ENCODE data around the gene MED29.

MED29 gene

DNA sequence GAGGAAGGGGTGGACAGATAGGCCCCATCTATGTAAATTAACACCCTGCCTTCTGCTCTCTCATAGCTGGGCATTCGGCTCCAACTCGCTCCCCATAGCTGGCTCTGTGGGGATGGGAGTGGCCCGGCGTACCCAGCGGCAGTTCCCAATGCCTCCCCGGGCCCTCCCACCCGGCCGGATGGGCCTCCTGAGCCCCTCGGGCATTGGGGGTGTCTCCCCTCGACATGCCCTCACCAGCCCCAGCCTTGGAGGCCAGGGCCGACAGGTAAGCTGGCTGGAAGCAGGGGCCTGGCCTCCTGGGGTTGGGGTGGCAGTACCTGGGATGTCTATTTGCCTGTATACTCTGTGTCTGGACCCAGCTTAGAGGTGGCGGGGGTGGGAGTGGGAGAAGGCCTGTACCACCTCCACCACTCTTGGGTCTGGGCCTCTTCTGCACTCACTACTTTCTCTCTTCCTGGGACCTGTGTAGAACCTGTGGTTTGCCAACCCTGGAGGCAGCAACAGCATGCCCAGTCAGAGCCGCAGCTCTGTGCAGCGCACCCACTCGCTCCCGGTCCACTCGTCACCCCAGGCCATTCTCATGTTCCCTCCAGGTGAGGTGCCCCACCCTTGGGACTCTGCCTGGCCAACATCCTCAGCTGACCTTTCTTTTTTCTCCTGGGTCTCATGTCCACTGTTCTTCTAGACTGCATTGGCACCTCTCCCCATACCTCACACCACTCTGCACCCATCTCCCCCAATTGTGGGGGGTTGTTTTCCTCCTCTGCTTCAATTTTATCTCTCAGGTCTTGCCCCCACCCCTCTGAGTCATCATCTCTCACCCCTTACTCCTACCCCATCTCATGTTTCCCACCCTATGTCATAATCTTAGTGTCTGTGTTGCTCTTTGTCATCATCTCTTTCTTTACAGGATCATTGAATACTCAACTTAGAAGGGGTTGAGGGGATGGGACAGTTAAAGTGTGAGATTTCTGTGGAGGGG lies 10.4 kb upstream of the MED29 start:
- peaks cover 2% of the 10 kb centered on the region for H3K4me1 Mint-ChIP-seq (ENCODE audit: low read depth)
- H3K9me3 Mint-ChIP-seq = no peaks in the 10 kb centered on the region
- H3K36me3 Mint-ChIP-seq (ENCODE audit: low read depth) = peaks cover 69% of the 10 kb centered on the region
- no peaks in the 10 kb centered on the region for H3K27me3 Mint-ChIP-seq (ENCODE audit: low read depth)
- no peak overlapping the region for H3K4me3 Mint-ChIP-seq
- H3K27ac Mint-ChIP-seq = no peak overlapping the region

DNA sequence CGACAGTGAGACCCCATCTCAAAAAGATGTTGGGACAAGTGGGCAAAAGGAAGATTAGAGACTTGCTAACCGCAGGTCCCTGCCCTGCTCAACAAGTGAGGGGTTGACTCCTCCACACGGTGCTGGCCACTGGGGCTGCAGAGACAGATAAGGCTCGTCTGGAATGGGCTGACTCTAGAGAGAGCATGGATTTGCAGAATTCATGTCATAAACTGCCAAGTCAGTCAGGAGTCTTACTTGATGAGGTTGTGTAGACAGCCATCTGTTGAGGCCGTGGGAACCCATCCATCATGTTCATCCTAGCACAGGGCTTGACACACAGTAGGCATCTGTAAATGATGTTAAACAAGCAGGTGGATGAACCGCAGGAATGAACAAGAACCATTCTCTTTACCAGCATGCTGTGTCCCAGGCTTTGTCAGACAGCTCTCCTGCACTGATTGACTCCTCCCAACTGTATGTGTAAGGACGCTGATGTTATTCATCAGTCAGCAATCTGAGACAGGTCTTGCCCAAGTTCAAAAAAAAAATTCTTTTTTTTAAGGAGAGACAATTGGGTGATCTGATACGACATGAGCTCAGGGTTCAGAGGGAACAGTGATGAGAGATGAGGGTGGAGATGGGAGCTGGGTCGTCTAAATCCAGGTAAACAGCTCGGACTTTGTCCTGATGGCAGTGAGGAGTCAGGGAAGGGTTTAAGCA lies 9.1 kb upstream of the MED29 start:
- H3K27me3 Mint-ChIP-seq (ENCODE audit: low read depth) = no peaks in the 10 kb centered on the region
- H3K36me3 Mint-ChIP-seq (ENCODE audit: low read depth) = peaks cover 71% of the 10 kb centered on the region
- H3K4me3 Mint-ChIP-seq = no peak overlapping the region
- H3K4me1 Mint-ChIP-seq (ENCODE audit: low read depth) = peaks cover 2% of the 10 kb centered on the region
- no peak overlapping the region for H3K27ac Mint-ChIP-seq
- no peaks in the 10 kb centered on the region for H3K9me3 Mint-ChIP-seq

DNA sequence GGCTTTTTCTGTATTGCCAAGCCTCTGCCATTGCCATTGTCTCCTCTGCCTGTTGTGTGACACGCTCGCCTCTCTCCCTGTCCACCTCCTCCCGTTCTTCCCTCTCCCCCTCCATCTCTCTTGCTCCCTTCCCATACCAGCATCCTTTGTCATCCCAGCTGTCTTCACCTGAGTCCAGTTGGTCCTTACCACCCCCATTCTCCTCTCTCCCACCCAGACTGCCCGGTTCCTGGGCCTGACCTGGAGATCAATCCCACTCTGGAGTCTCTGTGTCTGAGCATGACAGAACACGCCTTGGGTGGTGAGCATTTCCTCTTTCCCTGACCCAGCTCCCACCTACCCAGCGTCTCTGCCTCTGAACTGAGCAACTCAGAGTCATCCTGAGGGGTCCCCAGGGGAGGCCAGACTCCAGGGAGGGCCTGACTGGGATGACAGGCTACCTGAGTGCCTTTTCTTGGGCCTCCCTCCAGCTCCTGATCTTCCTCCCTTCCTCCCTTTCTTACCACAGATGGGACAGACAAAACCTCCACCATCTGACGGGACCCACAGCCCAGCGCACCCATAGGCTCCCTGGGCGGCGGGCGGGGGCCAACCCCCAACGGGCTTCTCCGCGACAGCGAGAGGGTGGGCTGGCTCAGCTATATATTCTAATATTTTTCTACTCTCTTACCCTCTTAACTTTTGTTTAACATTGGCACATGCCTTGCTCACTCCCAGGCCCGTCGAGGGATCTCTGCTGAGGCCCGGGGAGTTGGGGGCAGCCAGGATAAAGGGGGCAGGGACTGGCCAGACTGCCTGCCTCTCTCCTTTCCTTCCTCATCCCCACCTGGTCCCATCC lies 8.0 kb upstream of the MED29 start:
- H3K4me3 Mint-ChIP-seq = no peak overlapping the region
- H3K27ac Mint-ChIP-seq = no peak overlapping the region
- H3K4me1 Mint-ChIP-seq (ENCODE audit: low read depth) = peaks cover 2% of the 10 kb centered on the region
- H3K27me3 Mint-ChIP-seq (ENCODE audit: low read depth) = no peaks in the 10 kb centered on the region
- H3K36me3 Mint-ChIP-seq (ENCODE audit: low read depth) = peaks cover 68% of the 10 kb centered on the region
- H3K9me3 Mint-ChIP-seq = no peaks in the 10 kb centered on the region

DNA sequence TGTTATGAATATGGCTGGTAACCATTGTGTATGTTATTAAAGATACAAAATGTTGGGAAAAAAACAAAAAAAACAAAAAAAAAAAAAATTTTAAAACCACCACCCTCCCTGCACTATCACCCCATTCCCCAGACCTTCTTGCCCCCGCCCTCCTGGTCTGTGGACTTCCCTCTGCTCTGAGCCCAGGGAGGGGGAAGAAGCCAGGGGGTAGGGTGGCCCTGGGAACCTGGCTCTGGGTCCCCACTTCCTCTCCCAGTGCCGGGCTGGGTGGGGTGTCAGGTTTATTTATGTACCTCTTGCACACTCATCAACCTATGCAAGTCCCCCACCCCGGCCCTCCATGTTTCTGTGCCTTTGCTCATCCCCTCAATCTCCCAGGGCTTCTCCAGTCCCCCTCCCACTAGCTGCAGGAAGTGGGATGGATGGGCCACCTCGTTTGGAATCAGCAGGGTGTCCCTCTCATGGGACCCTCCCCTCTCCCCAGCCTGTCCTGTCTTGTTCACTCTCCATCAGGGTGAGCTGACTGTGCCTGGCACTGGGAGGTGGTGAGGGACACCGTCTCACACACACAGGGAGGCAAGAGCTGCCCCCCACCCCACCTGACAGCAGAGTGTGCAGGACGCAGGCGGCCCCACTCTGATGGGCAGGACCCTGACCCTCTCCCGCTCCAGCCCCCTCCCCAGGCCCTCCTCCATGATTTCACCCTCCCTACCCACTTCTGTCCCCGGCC lies 6.2 kb upstream of the MED29 start:
- H3K27me3 Mint-ChIP-seq (ENCODE audit: low read depth) = no peaks in the 10 kb centered on the region
- H3K4me3 Mint-ChIP-seq = no peak overlapping the region
- no peaks in the 10 kb centered on the region for H3K9me3 Mint-ChIP-seq
- H3K27ac Mint-ChIP-seq = no peak overlapping the region
- H3K4me1 Mint-ChIP-seq (ENCODE audit: low read depth) = peaks cover 10% of the 10 kb centered on the region
- peaks cover 65% of the 10 kb centered on the region for H3K36me3 Mint-ChIP-seq (ENCODE audit: low read depth)

DNA sequence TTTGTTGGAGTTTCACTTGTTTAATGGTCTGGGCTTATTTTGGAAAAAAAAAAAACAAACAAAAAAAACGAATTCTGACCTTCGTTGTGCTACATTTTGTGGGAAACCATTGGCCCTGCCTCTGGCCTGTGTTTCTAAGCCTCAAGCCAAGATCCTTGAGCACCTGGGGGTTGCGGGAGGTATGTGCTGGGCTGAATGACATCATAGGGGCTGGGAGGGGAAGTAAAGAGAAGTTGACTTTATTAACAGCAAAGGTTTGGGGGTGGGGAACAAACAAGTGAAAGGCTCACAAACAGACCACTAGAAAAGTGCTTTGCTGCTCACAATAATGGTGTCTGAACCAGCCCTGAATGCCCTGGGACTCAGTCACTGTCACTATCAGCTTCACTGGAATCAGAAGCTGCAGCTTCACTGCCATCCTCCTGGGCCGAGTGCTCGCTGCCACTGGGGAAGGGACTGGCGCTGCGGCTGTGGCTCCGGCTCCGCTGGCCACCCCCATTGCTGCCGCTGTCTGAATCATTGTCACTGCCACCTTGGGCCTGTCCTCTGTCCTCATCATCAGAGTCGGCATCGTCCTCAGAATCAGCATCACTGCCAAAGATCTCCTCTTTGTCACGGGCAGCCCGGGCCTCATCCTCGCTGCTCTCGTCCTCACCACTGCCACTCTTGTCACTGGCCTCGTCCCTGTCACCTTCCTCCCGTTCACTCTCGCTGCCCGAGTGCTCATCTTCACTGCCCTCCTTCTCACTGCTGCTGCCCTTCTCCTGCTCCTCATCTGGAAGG lies 5.4 kb upstream of the MED29 start:
- Mint-ChIP-seq H3K27ac (no peak overlapping the region), H3K36me3 (ENCODE audit: low read depth) (peaks cover 60% of the 10 kb centered on the region), H3K27me3 (ENCODE audit: low read depth) (no peaks in the 10 kb centered on the region), H3K4me3 (no peak overlapping the region), H3K4me1 (ENCODE audit: low read depth) (peaks cover 14% of the 10 kb centered on the region), H3K9me3 (no peaks in the 10 kb centered on the region)

DNA sequence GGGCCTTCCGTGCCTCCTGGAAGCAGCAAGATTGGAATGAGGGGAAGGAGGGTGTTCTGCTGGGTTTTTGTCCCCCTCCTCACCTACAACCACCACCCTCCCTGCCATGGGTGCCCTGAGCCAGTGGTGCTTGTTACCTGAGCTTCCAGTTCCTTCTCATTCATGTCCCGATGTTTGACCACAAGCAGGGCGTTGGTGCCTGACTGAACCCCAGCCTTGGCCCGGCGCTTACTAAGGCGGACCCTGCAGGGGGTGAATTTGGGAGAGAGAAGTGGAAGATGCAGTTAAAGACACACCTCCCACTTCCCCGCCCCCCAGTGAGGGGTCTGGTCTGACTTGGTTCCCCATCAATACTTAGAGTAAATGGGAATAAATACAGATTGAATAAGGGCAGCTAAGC lies 4.6 kb upstream of the MED29 start:
- peaks cover 19% of the 10 kb centered on the region for H3K4me1 Mint-ChIP-seq (ENCODE audit: low read depth)
- no peaks in the 10 kb centered on the region for H3K27me3 Mint-ChIP-seq (ENCODE audit: low read depth)
- H3K27ac Mint-ChIP-seq = no peak overlapping the region
- peaks cover 58% of the 10 kb centered on the region for H3K36me3 Mint-ChIP-seq (ENCODE audit: low read depth)
- H3K4me3 Mint-ChIP-seq = no peak overlapping the region
- no peaks in the 10 kb centered on the region for H3K9me3 Mint-ChIP-seq

DNA sequence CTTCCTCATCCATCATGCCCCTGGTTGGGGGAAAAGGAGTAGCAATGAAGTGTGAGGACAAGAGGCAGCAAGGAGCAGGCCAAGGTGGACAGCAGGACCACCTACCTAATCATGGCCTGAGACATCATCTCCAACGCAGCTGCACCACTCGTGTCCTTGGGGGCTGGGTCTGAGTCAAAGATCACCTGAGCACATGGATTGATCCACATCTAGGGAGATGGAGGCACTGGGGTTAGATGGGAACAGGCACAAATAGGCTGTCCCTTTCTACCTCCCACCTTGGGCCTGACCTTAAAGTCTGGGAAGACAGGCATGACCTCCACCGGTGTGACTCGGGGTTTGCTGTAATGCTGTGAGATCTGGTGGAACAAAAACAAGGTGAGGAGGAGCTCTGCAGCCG lies 2.5 kb upstream of the MED29 start:
- Mint-ChIP-seq H3K4me3 (no peak overlapping the region), H3K27ac (peak overlapping the region; percentile 56), H3K4me1 (ENCODE audit: low read depth) (peaks cover 28% of the 10 kb centered on the region), H3K9me3 (no peaks in the 10 kb centered on the region), H3K27me3 (ENCODE audit: low read depth) (no peaks in the 10 kb centered on the region), H3K36me3 (ENCODE audit: low read depth) (peaks cover 49% of the 10 kb centered on the region)

DNA sequence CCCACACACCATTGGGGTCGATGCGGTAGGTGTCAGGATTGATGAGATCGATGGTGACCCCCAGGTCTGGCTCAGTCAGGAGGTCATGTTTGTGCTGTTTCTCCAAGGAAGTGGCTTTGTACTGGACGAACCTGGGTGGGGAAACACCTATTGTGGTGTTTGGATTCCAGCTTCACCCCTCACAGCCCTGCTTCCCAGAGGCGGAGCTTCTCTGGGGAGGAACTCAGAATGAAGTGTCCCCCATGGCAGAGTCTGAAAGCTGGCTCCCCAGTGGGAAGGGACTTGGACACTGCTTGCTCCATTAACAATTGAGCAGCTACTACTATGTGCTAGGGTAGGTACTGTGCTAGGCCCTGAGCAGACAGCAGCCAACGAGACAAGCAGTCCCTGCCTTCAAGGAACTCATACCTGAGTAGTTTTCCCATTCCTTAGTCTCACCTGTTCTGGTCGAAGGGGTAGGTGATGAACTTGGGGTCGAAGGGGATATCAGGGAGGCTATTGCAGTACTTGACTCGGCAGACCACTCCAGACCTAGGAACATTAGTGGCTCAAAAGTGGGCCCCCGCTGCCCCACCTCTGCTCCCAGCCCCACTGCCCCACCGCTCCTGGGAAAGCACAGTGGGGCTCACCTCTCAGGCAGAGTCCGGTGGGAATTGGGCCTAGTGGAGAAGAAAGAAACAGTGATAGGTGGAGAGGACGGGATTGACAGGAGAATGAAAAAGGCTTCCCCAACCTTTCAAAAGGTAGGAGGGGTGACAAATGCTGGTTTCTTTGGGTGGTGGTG lies 1.4 kb upstream of the MED29 start:
- H3K4me3 Mint-ChIP-seq = peak overlapping the region; percentile 92
- H3K27ac Mint-ChIP-seq = peak overlapping the region; percentile 95
- H3K4me1 Mint-ChIP-seq (ENCODE audit: low read depth) = peaks cover 32% of the 10 kb centered on the region
- peaks cover 44% of the 10 kb centered on the region for H3K36me3 Mint-ChIP-seq (ENCODE audit: low read depth)
- no peaks in the 10 kb centered on the region for H3K27me3 Mint-ChIP-seq (ENCODE audit: low read depth)
- H3K9me3 Mint-ChIP-seq = no peaks in the 10 kb centered on the region

DNA sequence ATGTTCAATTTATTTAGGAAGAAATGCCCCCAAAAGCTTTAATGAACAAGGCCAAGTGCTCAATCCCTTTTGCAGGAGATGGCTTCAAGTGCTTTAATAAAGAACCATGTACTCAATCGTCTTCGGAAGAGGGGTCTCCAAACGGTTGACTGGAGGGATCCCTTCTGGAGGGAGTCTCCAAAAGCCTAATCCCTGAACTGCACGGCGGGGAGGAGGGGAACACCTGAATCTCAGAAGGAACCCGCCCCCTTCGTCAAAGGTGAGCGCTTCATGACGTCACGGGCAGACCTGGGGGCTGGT lies 777 bp upstream of the MED29 start:
- Mint-ChIP-seq H3K9me3 (no peaks in the 10 kb centered on the region), H3K36me3 (ENCODE audit: low read depth) (peaks cover 43% of the 10 kb centered on the region), H3K27me3 (ENCODE audit: low read depth) (no peaks in the 10 kb centered on the region), H3K4me3 (peak overlapping the region; percentile 92), H3K27ac (peak overlapping the region; percentile 95), H3K4me1 (ENCODE audit: low read depth) (peaks cover 35% of the 10 kb centered on the region)

DNA sequence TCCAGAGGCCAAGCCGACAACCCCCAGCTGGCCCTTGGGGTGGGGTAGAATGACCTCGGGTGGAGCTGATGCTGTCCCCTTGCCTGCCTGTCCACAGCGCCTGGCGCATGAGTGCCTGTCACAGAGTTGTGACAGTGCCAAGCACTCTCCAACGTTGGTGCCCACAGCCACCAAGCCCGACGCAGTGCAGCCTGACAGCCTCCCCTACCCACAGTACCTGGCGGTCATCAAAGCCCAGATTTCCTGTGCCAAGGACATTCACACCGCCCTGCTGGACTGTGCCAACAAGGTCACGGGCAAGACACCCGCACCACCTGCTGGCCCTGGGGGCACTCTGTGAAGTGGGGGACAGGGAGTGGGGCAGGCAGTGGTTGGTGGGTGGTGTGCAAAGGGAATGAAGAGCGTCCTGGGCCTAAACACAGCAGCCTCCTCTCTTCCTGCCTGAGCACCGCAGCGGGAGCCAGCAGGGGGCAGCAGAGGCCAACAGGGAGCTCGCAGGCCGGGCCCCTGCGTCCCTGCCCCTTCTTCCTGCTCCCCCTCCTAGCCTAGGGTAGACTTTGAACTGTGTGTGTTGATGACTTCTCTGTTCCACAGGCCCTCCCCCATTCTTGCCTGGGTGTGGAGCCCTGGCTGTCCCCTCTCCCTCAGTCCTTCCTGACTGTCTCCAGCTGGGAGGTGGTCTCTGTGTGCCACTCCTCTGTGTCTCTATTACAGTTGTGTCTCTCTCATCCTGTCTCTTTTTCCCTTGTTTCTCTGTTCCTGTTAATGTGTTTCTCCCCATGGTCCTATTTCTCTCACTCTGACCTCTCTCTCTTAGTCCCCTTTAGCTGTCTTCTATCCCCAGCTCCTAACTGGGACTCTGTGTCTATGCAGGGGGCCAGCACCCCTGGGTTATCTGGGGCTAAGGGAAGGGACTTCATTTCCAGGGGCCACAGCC lies 6.5 kb downstream of the MED29 start:
- no peaks in the 10 kb centered on the region for H3K27me3 Mint-ChIP-seq (ENCODE audit: low read depth)
- peaks cover 53% of the 10 kb centered on the region for H3K4me1 Mint-ChIP-seq (ENCODE audit: low read depth)
- H3K36me3 Mint-ChIP-seq (ENCODE audit: low read depth) = peaks cover 19% of the 10 kb centered on the region
- H3K9me3 Mint-ChIP-seq = no peaks in the 10 kb centered on the region
- H3K4me3 Mint-ChIP-seq = peak overlapping the region; percentile 11
- peak overlapping the region; percentile 96 for H3K27ac Mint-ChIP-seq

DNA sequence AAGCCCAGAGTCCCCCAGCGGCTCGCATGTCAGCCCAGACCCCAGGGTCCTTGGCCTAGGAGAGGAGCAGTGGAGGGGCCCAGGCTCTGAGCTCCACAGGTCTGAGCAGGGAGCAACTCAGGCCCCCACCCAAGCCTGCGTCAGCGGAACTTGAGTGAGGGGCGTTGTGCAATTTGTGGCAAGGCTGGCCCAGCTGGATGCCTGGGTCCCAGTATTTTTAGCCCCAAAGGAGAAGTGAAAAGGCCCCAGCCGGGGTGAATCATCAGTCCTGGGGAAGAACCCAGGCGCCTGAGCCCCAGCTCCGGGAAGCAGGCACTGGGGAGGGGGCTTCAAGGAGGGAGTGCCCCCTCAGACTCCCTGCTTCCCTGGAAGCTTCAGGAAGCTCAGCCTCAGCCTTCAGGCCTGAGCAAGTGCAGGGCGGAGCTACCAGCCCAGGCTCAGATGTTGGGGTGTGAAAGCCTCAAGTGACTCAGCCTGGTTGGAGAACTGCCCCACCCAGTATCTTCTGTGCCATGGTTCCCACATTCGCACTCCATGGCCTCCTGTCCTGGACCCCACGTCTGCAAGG lies 7.2 kb downstream of the MED29 start:
- H3K27ac Mint-ChIP-seq = peak overlapping the region; percentile 96
- H3K4me1 Mint-ChIP-seq (ENCODE audit: low read depth) = peaks cover 52% of the 10 kb centered on the region
- H3K27me3 Mint-ChIP-seq (ENCODE audit: low read depth) = no peaks in the 10 kb centered on the region
- H3K36me3 Mint-ChIP-seq (ENCODE audit: low read depth) = peaks cover 18% of the 10 kb centered on the region
- peak overlapping the region; percentile 11 for H3K4me3 Mint-ChIP-seq
- no peaks in the 10 kb centered on the region for H3K9me3 Mint-ChIP-seq

DNA sequence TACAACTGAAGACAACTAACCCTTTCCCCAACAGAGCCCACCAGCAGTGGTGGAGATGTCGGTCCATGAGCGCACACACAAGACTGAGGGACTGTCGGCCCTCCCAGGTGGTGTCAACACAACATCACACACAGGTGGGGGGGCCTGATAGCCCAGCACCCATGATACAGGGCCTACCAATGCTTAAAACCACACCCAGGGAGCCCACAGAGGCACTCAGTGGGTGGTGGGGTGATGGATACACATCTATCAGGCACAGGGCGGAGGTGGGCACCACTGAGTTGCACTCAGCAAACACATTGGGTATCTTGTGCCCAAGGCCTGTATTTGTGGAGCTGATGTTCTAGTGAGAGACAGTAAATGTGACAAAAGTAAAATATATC lies 8.5 kb downstream of the MED29 start:
- H3K27me3 Mint-ChIP-seq (ENCODE audit: low read depth) = no peaks in the 10 kb centered on the region
- peak overlapping the region; percentile 55 for H3K27ac Mint-ChIP-seq
- peak overlapping the region; percentile 21 for H3K4me3 Mint-ChIP-seq
- H3K36me3 Mint-ChIP-seq (ENCODE audit: low read depth) = peaks cover 11% of the 10 kb centered on the region
- no peaks in the 10 kb centered on the region for H3K9me3 Mint-ChIP-seq
- H3K4me1 Mint-ChIP-seq (ENCODE audit: low read depth) = peaks cover 50% of the 10 kb centered on the region
